Neural cell (in vitro differentiated cells): ENCODE results near the gene SPOCK1. TPM values are rescaled to one million over a fixed set of nuclear protein-coding genes. Genes with fewer than 3 reads are reported as not detected.

Source experiments
- H2AFZ ChIP-seq: fragments of 200-600, 300-800 bp; sonication (generic), shearing (Covaris generic); 2 replicates; pipeline ENCODE4 v1.6.0; 2014; ENCODE audit warnings: low read depth, mild to moderate bottlenecking, antibody characterized with exemption, low read length, moderate library complexity
- H3F3A ChIP-seq: fragments of 200-600 bp; shearing (Covaris generic); 2 replicates; pipeline ENCODE4 v1.6.1; 2016; ENCODE audit warnings: mild to moderate bottlenecking, moderate library complexity, mixed read lengths, antibody characterized with exemption, low read length; ENCODE audit not compliant: insufficient read depth, poor library complexity, severe bottlenecking
- H3K27ac ChIP-seq: fragments of 200-600, 300-800 bp; sonication (generic), shearing (Covaris generic); 2 replicates; pipeline ENCODE4 v1.5.1; 2014; ENCODE audit warnings: mild to moderate bottlenecking, low read length, moderate library complexity
- H3K27me3 ChIP-seq: fragments of 300-800, 200-600 bp; sonication (generic), shearing (Covaris generic); 2 replicates; pipeline ENCODE4 v1.6.0; 2014; ENCODE audit warnings: mild to moderate bottlenecking, low read depth, low read length, moderate library complexity; ENCODE audit not compliant: insufficient read depth
- H3K36me3 ChIP-seq: fragments of 300-800, 200-600 bp; sonication (generic), shearing (Covaris generic); 2 replicates; pipeline ENCODE4 v1.5.1; 2014; ENCODE audit warnings: mild to moderate bottlenecking, antibody characterized with exemption, low read length, moderate library complexity; ENCODE audit not compliant: insufficient read depth
- H3K4me2 ChIP-seq: fragments of 300-800, 200-600 bp; sonication (generic), shearing (Covaris generic); 2 replicates; pipeline ENCODE4 v1.6.0; 2014; ENCODE audit warnings: mild to moderate bottlenecking, low read length
- H3K4me3 ChIP-seq: fragments of 300-800, 200-600 bp; sonication (generic), shearing (Covaris generic); 2 replicates; pipeline ENCODE4 v1.5.1; 2014; ENCODE audit warnings: mild to moderate bottlenecking, low read length, moderate library complexity
- H3K79me2 ChIP-seq: fragments of 200-600 bp; shearing (Covaris generic); replicated peaks from 2 replicates; pipeline ENCODE4 v1.6.0; 2014; ENCODE audit warnings: mild to moderate bottlenecking, low read length, moderate library complexity; ENCODE audit not compliant: insufficient read depth
- H3K9ac ChIP-seq: fragments of 300-800, 200-600 bp; sonication (generic), shearing (Covaris generic); 2 replicates; pipeline ENCODE4 v1.6.1; 2016; ENCODE audit warnings: mild to moderate bottlenecking, low read length, mixed read lengths
- H3K9me2 ChIP-seq: fragments of 200-600 bp; shearing (Covaris generic); 2 replicates; pipeline ENCODE4 v1.6.1; 2016; ENCODE audit warnings: mild to moderate bottlenecking, low read length, mixed read lengths; ENCODE audit not compliant: insufficient read depth
- H3K9me3 ChIP-seq: fragments of 200-600, 300-800 bp; sonication (generic), shearing (Covaris generic); 2 replicates; pipeline ENCODE4 v1.6.1; 2016; ENCODE audit warnings: mild to moderate bottlenecking, mixed run types, low read length, moderate library complexity, mixed read lengths
- H4K20me1 ChIP-seq: fragments of 200-600 bp; shearing (Covaris generic); 2 replicates; pipeline ENCODE4 v1.6.1; 2016; ENCODE audit warnings: mild to moderate bottlenecking, mixed run types; ENCODE audit not compliant: insufficient read depth
- EP300 ChIP-seq: fragments of 450-650 bp; conservative IDR thresholded peaks from 2 replicates; pipeline ENCODE4 v1.6.1; 2014; ENCODE audit warnings: antibody characterized with exemption, mild to moderate bottlenecking, moderate library complexity; ENCODE audit not compliant: poor library complexity, severe bottlenecking
- EZH2 ChIP-seq: fragments of 200-600, 300-800 bp; shearing (Covaris generic), sonication (generic); IDR thresholded peaks from 2 replicates; pipeline ENCODE4 v1.6.1; 2014; ENCODE audit warnings: antibody characterized with exemption, low read length, borderline replicate concordance, mild to moderate bottlenecking; ENCODE audit not compliant: insufficient read depth, poor library complexity, severe bottlenecking
- MXI1 ChIP-seq: fragments of 450-650 bp; conservative IDR thresholded peaks from 2 replicates; pipeline ENCODE4 v1.6.1; 2014; ENCODE audit warnings: antibody characterized with exemption, mild to moderate bottlenecking; ENCODE audit not compliant: poor library complexity, severe bottlenecking
- POLR2AphosphoS5 ChIP-seq: IDR thresholded peaks from 2 replicates; pipeline ENCODE4 v1.6.1; 2012
- RAD21 ChIP-seq: fragments of 450-650 bp; conservative IDR thresholded peaks from 2 replicates; pipeline ENCODE4 v1.6.1; 2014; ENCODE audit warnings: antibody characterized with exemption, mild to moderate bottlenecking, moderate library complexity
- SMC3 ChIP-seq: fragments of 450-650 bp; conservative IDR thresholded peaks from 2 replicates; pipeline ENCODE4 v1.6.1; 2014; ENCODE audit warnings: antibody characterized with exemption, mild to moderate bottlenecking, moderate library complexity; ENCODE audit not compliant: poor library complexity
- TAF1 ChIP-seq: IDR thresholded peaks from 2 replicates; pipeline ENCODE4 v1.6.1; 2012; ENCODE audit warnings: low read depth
- polyA plus RNA-seq: library from polyadenylated mRNA; depleted of rRNA; stranded (reverse); fragments of >200 nt; gene quantifications from 2 replicates; pipeline ENCODE4 v1.2.3, GENCODE V29; 2014
- TF ChIP-seq, protein P1 (sequence below): fragments of 450-650 bp; IDR thresholded peaks from 2 replicates; pipeline ENCODE4 v1.5.1; 2014; ENCODE audit warnings: antibody characterized with exemption, mild to moderate bottlenecking, moderate library complexity; ENCODE audit not compliant: poor library complexity, severe bottlenecking
- TF ChIP-seq, protein P2 (sequence below): IDR thresholded peaks from 2 replicates; pipeline ENCODE4 v1.6.1; 2012; ENCODE audit warnings: borderline replicate concordance

SPOCK1 gene
- polyA plus RNA-seq, 1 donor from 2014 or later, result 33.6 TPM

DNA sequence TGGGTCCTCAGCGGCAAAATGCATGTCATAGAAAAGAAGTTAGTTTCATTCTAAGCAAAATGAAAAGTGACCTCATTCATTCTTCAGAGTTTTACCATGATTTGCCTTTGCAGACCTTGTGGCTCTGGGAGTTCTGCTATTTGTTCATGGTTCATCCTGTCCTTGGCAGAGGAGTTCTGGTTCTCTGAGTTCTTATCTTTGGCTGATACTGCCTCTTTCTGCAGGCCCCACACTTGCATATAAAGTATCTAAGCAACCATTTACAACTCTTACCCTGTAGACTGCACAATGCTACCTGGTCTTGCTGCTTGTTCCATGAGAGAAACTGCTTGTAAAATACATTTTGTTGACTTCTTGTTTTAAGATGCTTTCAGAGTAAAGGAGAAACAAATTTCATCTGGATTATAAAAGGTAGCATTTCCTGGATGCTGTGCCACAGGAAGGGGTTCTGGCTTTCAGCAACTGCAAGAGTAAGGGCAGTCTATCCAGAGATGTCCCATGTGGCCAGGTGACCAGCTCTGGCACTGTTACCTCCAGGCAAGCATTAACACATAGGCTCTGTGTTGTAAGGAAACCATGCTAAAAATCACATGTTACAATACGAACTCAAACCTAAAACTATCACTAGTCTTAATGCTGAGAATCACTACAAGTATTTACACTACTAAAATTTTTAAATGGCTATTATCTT, 513.2 kb downstream of the SPOCK1 start:
- TF ChIP-seq, protein P1, sequence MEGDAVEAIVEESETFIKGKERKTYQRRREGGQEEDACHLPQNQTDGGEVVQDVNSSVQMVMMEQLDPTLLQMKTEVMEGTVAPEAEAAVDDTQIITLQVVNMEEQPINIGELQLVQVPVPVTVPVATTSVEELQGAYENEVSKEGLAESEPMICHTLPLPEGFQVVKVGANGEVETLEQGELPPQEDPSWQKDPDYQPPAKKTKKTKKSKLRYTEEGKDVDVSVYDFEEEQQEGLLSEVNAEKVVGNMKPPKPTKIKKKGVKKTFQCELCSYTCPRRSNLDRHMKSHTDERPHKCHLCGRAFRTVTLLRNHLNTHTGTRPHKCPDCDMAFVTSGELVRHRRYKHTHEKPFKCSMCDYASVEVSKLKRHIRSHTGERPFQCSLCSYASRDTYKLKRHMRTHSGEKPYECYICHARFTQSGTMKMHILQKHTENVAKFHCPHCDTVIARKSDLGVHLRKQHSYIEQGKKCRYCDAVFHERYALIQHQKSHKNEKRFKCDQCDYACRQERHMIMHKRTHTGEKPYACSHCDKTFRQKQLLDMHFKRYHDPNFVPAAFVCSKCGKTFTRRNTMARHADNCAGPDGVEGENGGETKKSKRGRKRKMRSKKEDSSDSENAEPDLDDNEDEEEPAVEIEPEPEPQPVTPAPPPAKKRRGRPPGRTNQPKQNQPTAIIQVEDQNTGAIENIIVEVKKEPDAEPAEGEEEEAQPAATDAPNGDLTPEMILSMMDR, result no peak
- no peak for TF ChIP-seq SMC3
- no peak for TF ChIP-seq POLR2AphosphoS5
- TF ChIP-seq TAF1, result no peak
- TF ChIP-seq EZH2, result no peak
- TF ChIP-seq RAD21, result no peak
- TF ChIP-seq EP300, result no peak
- TF ChIP-seq, protein P2, sequence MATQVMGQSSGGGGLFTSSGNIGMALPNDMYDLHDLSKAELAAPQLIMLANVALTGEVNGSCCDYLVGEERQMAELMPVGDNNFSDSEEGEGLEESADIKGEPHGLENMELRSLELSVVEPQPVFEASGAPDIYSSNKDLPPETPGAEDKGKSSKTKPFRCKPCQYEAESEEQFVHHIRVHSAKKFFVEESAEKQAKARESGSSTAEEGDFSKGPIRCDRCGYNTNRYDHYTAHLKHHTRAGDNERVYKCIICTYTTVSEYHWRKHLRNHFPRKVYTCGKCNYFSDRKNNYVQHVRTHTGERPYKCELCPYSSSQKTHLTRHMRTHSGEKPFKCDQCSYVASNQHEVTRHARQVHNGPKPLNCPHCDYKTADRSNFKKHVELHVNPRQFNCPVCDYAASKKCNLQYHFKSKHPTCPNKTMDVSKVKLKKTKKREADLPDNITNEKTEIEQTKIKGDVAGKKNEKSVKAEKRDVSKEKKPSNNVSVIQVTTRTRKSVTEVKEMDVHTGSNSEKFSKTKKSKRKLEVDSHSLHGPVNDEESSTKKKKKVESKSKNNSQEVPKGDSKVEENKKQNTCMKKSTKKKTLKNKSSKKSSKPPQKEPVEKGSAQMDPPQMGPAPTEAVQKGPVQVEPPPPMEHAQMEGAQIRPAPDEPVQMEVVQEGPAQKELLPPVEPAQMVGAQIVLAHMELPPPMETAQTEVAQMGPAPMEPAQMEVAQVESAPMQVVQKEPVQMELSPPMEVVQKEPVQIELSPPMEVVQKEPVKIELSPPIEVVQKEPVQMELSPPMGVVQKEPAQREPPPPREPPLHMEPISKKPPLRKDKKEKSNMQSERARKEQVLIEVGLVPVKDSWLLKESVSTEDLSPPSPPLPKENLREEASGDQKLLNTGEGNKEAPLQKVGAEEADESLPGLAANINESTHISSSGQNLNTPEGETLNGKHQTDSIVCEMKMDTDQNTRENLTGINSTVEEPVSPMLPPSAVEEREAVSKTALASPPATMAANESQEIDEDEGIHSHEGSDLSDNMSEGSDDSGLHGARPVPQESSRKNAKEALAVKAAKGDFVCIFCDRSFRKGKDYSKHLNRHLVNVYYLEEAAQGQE, result no peak
- TF ChIP-seq MXI1, result no peak
- H3F3A ChIP-seq, result no peaks in the 10 kb centered on the region
- H3K36me3 ChIP-seq, result no peaks in the 10 kb centered on the region

DNA sequence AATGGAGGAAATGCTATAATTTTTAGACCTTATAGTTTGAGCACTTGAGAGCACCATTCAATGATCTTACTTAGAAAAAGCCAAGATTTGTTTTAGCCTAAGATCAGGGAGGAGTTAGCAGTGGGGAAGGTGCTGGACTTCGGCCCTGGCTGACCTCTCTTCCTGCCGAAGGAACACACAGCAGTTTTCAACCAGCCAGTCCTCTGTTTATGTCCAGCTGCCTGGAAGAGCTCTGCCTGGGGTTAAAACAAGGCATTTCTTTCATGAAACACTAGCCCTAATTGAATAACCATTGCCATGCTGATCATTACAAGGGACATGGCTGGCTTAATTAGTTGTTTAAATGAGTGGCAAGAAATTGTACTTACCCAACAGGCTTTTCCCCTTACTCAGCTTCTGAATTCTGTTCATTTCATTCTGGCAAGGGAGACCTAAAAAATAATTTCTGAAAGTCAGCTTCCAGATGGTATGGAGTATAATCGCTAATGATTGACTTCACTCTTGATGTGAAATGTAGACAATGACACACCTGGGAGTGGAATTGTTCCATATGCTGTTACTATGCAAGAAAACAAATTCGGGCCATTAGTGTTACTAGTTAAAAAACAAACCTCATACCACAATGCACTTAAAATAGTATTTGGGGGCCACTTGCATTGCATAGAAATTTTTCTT, 514.2 kb downstream of the SPOCK1 start:
- H3F3A ChIP-seq, result no peaks in the 10 kb centered on the region
- no peaks in the 10 kb centered on the region for H3K9me3 ChIP-seq
- H3K4me3 ChIP-seq, result no peak overlapping the region
- no peaks in the 10 kb centered on the region for H3K27me3 ChIP-seq
- no peak overlapping the region for H3K27ac ChIP-seq
- H3K79me2 ChIP-seq, result no peaks in the 10 kb centered on the region
- TF ChIP-seq TAF1, result no peak
- TF ChIP-seq EP300, result no peak
- TF ChIP-seq, protein P2, result no peak
- no peak for TF ChIP-seq MXI1
- no peak for TF ChIP-seq POLR2AphosphoS5
- TF ChIP-seq RAD21, result no peak
- H3K36me3 ChIP-seq, result no peaks in the 10 kb centered on the region
- no peaks in the 10 kb centered on the region for H4K20me1 ChIP-seq
- no peaks in the 10 kb centered on the region for H3K9me2 ChIP-seq
- no peak overlapping the region for H2AFZ ChIP-seq
- no peak overlapping the region for H3K9ac ChIP-seq
- no peak overlapping the region for H3K4me2 ChIP-seq

More for the DNA sequence above, 513.2 kb downstream of the SPOCK1 start:
- H3K4me2 ChIP-seq, result no peak overlapping the region
- no peak overlapping the region for H3K9ac ChIP-seq
- no peak overlapping the region for H2AFZ ChIP-seq
- H4K20me1 ChIP-seq, result no peaks in the 10 kb centered on the region
- no peaks in the 10 kb centered on the region for H3K79me2 ChIP-seq
- no peak overlapping the region for H3K27ac ChIP-seq
- no peak overlapping the region for H3K4me3 ChIP-seq
- H3K9me3 ChIP-seq, result no peaks in the 10 kb centered on the region
- H3K9me2 ChIP-seq, result no peaks in the 10 kb centered on the region
- H3K27me3 ChIP-seq, result no peaks in the 10 kb centered on the region
